HG03039 (cell line): ENCODE measurements around the gene SVEP1.

Source experiments
- ATAC-seq: cut with Tn5 transposase; IDR thresholded peaks from one replicate; pipeline ENCODE4 v1.9.1; 2021; ENCODE audit warnings: mild to moderate bottlenecking, moderate library complexity; ENCODE audit not compliant: unreplicated experiment

The SVEP1 gene

GRCh38 chr9:110328763-110329162 lies 250.8 kb downstream of the SVEP1 start:
- ATAC-seq, result no peak

DNA sequence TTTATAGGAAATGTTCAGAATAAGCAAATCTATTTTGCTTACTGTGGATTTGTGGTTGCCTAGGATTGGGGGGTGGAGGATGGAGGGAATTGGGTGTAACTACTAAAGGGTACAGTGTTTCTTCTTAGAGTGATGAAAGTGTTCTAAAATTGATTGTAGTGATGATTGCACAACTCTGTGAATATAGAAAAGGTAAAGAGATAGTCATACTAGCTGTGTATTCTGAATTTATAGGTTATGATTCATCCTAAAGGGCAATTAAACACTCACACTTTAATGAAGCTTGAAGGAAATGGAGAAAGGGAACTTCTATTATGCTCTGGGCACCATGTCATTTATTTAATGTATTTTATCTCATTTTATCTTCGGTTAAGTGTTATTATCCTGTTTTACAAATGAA lies 251.8 kb downstream of the SVEP1 start:
- no peak for ATAC-seq

DNA sequence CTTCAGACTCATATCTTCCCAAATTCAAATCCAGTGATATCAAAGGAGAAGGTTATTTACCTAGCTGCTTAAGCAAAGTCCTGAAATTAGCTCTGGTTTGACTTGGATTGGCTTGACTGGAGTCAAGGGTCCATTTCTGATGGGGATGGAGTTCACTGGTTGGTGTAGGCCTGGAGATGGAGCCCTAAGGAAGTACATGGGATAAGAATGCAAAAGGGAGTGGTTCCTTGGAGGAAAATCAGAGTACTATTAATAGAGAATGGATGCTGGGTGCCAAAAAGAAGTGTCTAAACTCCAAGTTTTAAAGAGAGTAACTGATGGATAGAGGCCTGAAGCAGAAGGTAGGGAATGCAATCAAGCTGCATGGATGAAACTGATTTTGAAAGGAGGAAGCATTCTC lies 255.7 kb downstream of the SVEP1 start:
- ATAC-seq, result no peak

DNA sequence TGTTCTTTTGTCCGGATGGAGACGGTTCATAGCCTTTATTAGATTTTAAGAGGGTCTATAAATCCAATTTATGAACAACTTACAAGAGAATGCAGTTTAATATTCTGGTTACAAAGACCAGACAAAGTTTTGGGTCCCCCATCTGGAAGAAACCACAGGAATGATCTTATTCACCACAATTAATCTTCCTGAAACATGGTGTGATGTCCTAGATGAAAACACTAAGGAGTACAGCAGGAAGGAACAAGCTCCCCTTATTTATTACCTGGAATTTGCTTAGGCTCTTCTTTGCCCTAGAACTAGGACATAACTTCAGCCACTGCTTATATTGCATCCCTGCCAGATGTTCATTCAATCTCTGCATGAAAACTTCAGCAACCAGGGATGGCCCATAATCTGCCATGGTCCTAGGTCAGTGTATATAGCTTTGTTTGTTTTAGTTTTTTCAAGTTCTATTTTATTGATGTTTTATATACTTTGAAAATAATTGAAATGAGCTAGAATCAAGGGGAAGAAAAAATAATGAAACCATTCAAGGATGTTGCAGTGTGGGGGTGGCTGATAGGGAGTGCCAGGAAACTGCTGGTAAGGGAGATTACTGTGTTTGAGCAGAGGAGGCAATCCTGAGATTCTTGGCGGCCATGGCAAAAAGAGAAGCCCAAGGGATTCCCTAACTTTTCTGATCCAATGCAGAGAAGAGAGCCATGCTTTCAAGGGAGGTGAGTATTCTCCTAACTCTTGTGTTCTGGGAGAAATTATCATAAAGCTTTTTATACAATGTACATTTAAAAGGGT lies 258.7 kb downstream of the SVEP1 start:
- ATAC-seq, result no peak

- no peak for ATAC-seq
Observed at GRCh38 chr9:110319781-110320492, 259.6 kb downstream of the SVEP1 start.

- no peak for ATAC-seq
Observed at GRCh38 chr9:110317911-110318310, 261.6 kb downstream of the SVEP1 start.

DNA sequence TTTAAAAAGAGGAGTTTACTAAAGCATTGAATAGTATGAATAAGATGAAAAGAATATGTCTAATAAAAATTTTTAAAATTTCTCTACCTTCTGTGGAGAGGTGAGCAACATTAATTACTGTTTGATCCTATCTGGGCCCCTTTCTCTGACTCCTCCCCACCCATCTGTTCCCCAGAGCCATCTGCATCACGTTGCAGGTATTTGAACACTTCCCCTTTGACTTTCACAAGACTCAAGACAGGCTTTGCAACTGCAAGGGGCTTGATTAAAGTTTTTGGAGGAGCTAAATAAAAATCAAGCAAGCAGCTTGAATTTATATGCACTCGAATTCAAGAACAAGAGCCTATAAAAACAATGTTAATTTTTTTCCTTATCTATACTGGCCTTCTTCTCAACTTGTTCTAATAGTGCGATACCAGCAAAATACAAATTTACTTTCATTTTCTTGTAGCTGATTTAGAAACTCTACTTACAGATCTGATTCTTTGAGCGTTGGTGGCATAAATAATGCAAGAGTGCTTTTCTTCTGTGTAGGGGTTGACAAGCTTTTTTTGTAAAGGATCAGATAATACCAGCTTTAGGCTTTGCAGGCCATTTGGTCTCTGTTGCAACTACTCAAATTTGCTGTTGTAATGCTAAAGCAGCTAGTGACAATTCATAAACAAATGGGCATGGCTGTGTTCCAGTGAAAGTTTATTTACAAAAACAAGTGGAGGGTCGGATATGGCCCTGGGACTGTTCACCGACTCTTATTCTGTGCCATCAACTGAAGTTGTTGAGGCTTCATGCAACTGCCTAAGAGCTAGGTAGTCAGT lies 263.1 kb downstream of the SVEP1 start:
- peak; percentile 87 for ATAC-seq
